ENCODE results near the gene TBXA2R. TPM values are rescaled to one million over a fixed set of nuclear protein-coding genes. Genes with fewer than 3 reads are reported as not detected.
A peak's percentile ranks its signal among the peaks of the same experiment; 100 is the strongest.

The TBXA2R gene
- total RNA-seq, 2 donors from 2014 or later, result 1.3 to 1.8 TPM

DNA sequence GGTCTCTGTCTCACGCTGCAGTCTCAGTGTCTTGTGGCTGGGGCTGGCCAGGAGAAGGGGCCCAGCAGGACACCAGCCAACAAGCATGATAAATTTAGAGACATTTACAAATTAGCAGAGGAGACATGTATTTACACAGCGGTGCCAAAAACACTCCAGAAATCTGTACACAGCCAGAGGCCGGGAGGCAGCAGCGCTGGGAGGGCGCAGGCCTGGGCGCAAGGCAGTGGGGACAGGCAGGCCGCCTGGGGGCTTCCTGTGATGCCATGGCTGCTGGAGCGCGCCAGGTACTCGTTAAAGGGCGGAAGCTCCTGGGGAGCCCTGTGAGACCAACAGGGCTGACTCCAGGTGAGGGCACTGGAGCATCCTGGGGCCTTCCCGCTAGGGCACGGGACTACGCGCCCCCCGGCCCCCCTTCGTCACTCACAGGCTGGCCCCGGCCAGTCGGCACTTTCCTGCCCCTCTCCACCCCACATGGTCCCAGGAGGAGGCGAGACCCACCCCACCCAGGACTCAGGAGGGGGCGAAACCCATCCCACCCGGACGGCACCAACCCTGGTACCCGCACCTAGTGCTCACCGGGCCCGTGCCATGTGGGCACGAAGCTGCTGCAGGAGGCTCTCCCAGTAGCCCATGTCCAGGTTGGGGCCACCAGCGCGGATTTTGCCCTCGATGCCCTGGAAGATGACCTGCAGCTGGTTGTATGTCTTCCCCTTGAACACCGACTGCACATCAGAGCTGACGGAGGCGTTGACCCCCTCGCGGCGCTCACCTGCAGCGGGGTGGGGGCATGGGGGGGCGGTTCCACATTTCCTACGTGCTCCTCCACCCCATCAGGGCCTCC is 7.4 kb upstream of the TBXA2R start:
- Mint-ChIP-seq H3K9me3 (no peaks in the 10 kb centered on the region), H3K36me3 (no peaks in the 10 kb centered on the region), H3K27ac (no peak overlapping the region)
- no peak for ATAC-seq
- no peak for DNase-seq (ENCODE audit: low spot score in 2 of 2)

- Mint-ChIP-seq H3K9me3 (no peaks in the 10 kb centered on the region), H3K27ac (no peak overlapping the region), H3K36me3 (no peaks in the 10 kb centered on the region)
- ATAC-seq (no peak), DNase-seq (ENCODE audit: low spot score in 2 of 2) (no peak)
These were observed 6.4 kb upstream of the TBXA2R start for GRCh38 chr19:3612901-3613741.

GRCh38 chr19:3612330-3612729 is 5.7 kb upstream of the TBXA2R start:
- DNase-seq (ENCODE audit: low spot score in 2 of 2), result no peak
- no peak for ATAC-seq
- no peak overlapping the region for H3K27ac Mint-ChIP-seq
- no peaks in the 10 kb centered on the region for H3K36me3 Mint-ChIP-seq
- H3K9me3 Mint-ChIP-seq, result no peaks in the 10 kb centered on the region

GRCh38 chr19:3611841-3612240 is 5.2 kb upstream of the TBXA2R start:
- DNase-seq (ENCODE audit: low spot score in 2 of 2), result no peak
- Mint-ChIP-seq H3K9me3 (no peaks in the 10 kb centered on the region), H3K27ac (no peak overlapping the region), H3K36me3 (no peaks in the 10 kb centered on the region)
- ATAC-seq, result no peak

DNA sequence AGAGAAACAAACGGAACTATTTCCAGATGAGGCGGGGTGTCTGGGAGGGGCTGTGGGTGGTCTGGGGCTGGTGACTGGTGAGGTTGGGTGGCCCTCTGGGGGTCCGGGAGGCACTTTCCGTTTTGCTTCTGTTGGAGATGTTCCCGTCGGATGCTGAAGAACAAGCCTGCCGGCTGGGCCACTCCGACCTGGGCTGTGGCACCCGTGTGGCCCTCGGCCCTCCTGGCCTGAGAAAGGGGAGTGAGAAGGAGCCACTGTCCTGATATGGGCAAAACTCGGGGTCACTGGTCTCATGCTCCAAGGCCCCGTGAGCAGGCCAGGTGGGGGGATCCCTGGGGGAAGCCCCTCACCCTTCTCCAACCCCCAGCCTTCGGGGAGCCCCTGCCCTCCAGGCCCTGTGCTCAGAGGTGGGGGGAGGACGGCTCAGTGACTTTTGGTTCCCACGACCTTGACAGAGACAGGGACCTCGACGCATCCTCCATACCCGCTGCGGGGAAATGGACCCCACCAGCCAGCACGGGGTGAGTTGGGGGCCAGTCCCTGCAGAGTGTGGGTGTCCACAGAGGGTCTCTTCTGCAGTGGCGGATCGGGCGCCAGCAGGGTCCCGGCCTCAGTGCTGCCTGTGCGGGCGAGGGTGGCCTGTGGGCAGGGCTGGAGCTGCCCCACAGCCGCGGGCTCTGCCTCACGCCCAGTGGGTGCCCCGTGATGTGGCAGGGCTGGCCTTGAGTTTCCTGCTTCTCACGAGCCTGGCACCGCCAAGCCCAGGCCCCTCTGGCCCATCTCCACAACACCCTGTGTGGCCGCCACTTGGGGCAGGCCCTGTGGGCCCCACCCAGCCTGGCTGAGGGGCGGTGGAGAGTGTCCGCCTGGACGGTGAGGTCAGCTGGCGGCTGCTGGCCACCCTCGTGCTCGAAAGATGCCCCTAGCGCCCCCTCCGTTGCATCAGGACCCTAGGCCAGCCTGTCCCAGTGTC is 4.4 kb upstream of the TBXA2R start:
- no peak for DNase-seq (ENCODE audit: low spot score in 2 of 2)
- H3K27ac Mint-ChIP-seq, result no peak overlapping the region
- no peaks in the 10 kb centered on the region for H3K9me3 Mint-ChIP-seq
- no peak for ATAC-seq
- H3K36me3 Mint-ChIP-seq, result no peaks in the 10 kb centered on the region

DNA sequence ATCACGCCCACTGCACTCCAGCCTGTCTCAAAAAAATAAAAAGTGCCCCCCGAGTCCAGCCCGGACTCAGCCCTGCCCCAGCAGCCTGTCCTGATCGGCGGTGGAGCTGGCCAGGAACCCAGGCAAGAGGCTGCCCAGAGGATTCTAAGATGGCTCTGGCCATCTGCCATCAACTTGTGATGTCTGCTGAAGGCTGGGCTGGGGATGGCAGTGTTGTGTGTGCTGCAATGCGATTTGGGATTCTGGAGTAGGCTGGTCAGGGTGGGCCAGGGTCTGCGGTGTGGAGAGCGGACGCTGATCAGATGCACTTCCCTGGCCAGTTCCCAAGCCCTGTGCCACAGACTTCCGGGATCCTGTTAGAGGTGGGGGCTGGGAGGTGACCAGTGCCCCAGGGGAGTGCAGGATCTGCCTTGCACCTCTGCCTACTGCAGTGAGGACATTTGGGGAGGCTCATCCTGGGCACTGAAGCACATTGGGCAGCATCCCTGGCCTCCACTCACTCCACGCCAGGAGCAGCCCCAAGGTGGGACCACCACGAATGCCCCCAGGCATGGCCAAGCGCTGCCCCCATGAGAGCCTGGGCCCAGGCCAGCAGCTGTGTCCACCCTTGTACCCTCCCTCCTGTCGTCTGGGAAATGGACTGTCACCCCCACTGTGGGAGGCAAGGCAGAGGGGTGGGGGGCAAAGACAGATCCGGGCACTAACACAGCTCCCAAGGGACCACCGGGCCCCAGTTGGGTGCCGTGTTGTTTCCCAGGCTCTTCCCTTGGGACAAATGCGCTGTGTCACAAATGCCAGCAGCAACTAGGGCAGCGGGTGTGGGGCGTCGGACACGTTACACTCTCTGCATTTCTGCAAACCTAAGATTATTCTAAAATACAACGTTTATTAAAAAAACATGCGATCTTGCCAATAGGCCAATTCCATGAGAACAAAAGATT is 3.4 kb upstream of the TBXA2R start:
- Mint-ChIP-seq H3K27ac (no peak overlapping the region), H3K9me3 (no peaks in the 10 kb centered on the region), H3K36me3 (no peaks in the 10 kb centered on the region)
- ATAC-seq, result no peak
- no peak for DNase-seq (ENCODE audit: low spot score in 2 of 2)

DNA sequence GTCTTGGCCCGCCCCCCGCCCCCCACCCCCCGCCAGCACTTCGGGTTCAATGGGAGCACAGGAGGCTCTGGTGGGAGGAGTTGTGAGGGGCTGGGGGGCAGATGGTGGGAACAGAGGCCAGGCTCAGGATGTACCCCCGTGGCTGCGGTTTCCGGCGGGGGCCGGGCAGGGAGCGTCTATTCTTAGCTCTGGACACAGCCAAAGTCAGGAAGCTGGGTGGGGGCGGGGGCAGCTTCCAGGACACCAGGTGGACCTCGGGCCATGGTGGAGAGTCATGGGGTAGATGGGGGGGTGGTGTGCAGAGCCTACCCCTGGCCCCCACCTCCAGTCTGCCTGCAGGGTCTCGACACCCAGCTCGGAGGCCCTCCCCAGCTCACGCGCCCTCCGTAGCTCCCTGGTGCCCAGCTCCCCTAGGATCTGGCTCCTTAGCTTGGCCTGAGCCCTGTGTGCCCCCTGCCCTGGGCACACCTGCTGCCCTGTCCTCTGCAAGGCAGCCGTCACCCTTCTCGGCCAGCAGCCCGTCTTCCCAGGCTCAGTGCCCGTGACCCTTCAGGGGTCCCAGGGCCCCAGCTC is 2.2 kb upstream of the TBXA2R start:
- no peak for ATAC-seq
- no peak for DNase-seq (ENCODE audit: low spot score in 2 of 2)
- no peaks in the 10 kb centered on the region for H3K9me3 Mint-ChIP-seq
- H3K27ac Mint-ChIP-seq, result no peak overlapping the region
- no peaks in the 10 kb centered on the region for H3K36me3 Mint-ChIP-seq

DNA sequence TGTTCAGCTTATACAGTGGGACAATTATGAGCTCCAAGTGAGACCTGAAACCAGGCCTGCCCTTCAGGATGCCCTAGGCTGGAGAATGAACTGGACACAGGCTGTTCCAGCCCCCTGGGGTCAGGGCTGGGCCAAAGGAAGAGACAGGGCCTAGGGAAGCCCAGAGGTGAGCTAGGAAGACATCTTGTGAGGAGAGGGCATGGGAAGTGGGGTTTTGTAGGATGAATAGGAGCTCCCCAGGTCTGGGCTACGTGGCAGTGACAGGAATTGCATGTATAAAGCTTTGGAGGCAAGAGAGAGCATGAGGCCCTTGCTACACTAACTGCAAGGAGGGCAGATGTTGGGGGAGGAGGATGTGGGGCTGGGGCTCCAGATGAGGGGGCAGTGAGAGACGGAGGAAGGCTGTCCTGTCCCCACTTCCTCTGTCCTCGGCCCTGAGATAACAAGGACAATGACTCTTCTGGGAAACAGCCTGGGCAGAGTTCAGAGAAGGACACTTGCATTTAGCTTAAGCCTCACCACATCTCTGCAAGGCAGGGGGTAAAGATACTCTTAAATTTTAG is 1.5 kb upstream of the TBXA2R start:
- no peak for ATAC-seq
- DNase-seq (ENCODE audit: low spot score in 2 of 2), result no peak
- H3K27ac Mint-ChIP-seq, result no peak overlapping the region

GRCh38 chr19:3607303-3608078 is 816 bp upstream of the TBXA2R start:
- Mint-ChIP-seq H3K9me3 (no peaks in the 10 kb centered on the region), H3K27ac (no peak overlapping the region), H3K36me3 (no peaks in the 10 kb centered on the region)
- ATAC-seq, result no peak
- DNase-seq (ENCODE audit: low spot score in 2 of 2), result no peak

More for the DNA sequence above, 1.5 kb upstream of the TBXA2R start:
- Mint-ChIP-seq H3K36me3 (no peaks in the 10 kb centered on the region), H3K9me3 (no peaks in the 10 kb centered on the region)

- peak; percentile 60 to 81 for ATAC-seq
- H3K27ac Mint-ChIP-seq, result no peak overlapping the region
- peak in 1 of 2 donors; percentile 35 for DNase-seq (ENCODE audit: low spot score in 2 of 2)
These were observed 443 bp downstream of the TBXA2R start for GRCh38 chr19:3606174-3606689.

DNA sequence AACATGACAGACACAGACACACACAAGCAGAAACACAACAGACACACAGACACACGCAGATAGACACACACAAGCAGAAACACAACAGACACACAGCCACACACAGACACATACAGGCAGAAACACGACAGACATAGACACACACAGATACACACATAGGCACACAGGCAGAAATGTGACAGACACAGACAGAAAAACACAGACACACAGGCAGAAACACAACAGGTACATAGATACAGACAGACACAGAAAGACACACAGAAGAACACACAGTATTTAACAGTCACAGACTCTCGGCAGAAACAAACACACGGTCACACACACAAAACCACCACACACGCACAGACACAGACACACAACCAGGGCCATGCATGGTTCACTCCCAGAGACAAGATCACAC is 905 bp downstream of the TBXA2R start:
- Mint-ChIP-seq H3K27ac (no peak overlapping the region), H3K36me3 (no peaks in the 10 kb centered on the region), H3K9me3 (no peaks in the 10 kb centered on the region)
- ATAC-seq, result no peak
- no peak for DNase-seq (ENCODE audit: low spot score in 2 of 2)

More at GRCh38 chr19:3606174-3606689, 443 bp downstream of the TBXA2R start:
- Mint-ChIP-seq H3K36me3 (no peaks in the 10 kb centered on the region), H3K9me3 (no peaks in the 10 kb centered on the region)

GRCh38 chr19:3605361-3605760 is 1.3 kb downstream of the TBXA2R start:
- ATAC-seq (no peak), DNase-seq (ENCODE audit: low spot score in 2 of 2) (no peak)
- H3K9me3 Mint-ChIP-seq, result no peaks in the 10 kb centered on the region
- no peak overlapping the region for H3K27ac Mint-ChIP-seq
- H3K36me3 Mint-ChIP-seq, result no peaks in the 10 kb centered on the region

DNA sequence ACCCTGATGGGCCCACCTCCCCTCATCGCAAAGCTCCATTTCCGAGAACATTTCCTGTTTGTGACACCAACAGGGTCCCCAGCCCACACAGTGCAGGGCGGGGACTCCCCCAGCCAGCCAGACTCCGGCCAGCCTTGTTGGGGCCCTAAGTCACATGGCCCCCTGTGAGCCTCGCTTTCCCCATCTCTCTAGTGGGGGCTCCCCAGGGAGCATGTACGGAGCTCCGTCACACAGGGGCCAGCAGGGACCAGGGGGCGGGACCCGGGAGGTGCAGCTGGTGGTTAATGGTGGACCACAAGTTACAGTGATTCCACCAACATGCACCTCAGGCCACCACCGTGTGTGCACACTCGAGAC is 1.7 kb downstream of the TBXA2R start:
- Mint-ChIP-seq H3K27ac (no peak overlapping the region), H3K36me3 (no peaks in the 10 kb centered on the region), H3K9me3 (no peaks in the 10 kb centered on the region)
- ATAC-seq, result peak; percentile 29 to 51
- DNase-seq (ENCODE audit: low spot score in 2 of 2), result no peak

- DNase-seq (ENCODE audit: low spot score in 2 of 2) (no peak), ATAC-seq (peak in 1 of 2 donors; percentile 7)
- H3K36me3 Mint-ChIP-seq, result no peaks in the 10 kb centered on the region
- no peak overlapping the region for H3K27ac Mint-ChIP-seq
- no peaks in the 10 kb centered on the region for H3K9me3 Mint-ChIP-seq
These were observed 2.3 kb downstream of the TBXA2R start for GRCh38 chr19:3604227-3604986.
